ENCODE data around the gene CLIP2. TPM values are rescaled to one million over a fixed set of nuclear protein-coding genes. Genes with fewer than 3 reads are reported as not detected.

CLIP2 gene
- total and polyA plus RNA-seq, 2 of the 8 experiments (the other 6 are each of a cell fraction or from before 2014, with no cell fraction given), result 8.3 to 41.5 TPM

GRCh38 chr7:74349621-74350020 is 60.4 kb downstream of the CLIP2 start:
- no peaks in the 10 kb centered on the region for H3K9me3 ChIP-seq (ENCODE audit: insufficient read depth in 2 of 2, low read depth in 1 of 2, low read length in 1 of 2)
- whole genome bisulfite sequencing, 2 experiments (ENCODE audit: extremely low coverage in 1 of 2, insufficient coverage in 1 of 2, insufficient read length in 1 of 2, insufficient replicate concordance in 2 of 2, low coverage in 1 of 2, low lambda C conversion rate in 2 of 2, missing lambda C conversion rate in 1 of 2), result 95% methylated on average over 10 of the region's 10 CpGs; no CpG with 5 or more reads in 1 of the 2 experiments
- POLR2A ChIA-PET (ENCODE audit: partially characterized antibody), result interaction anchor here (1.0 kb wide), 1 partner anchor 16 kb away, joined by 3 read pairs; no protein-coding TSS in a partner anchor

More at GRCh38 chr7:74349621-74350020, 60.4 kb downstream of the CLIP2 start:
- H3K27ac ChIP-seq (ENCODE audit: low read depth, low read length), result no peak overlapping the region
- 0 out of 8 replicates have a peak, but pooled peaks cover 0 to 4% (median 0%) of the 10 kb centered on the region in 4 experiments for H3K36me3 ChIP-seq (ENCODE audit: control insufficient read depth in 2 of 4, insufficient read depth in 4 of 4, low read length in 3 of 4)
- TF ChIP-seq CEBPB (IDR thresholded peaks at IDR 0.05; ENCODE audit: low read depth, low read length) (no peak), HDAC6 (IDR thresholded peaks at IDR 0.05; ENCODE audit: low read depth, low read length) (no peak), ATF3 (IDR thresholded peaks at IDR 0.05; ENCODE audit: insufficient read depth, low read depth, low read length) (no peak), ATF2 (IDR thresholded peaks at IDR 0.05; ENCODE audit: low read length) (no peak), SP1 (IDR thresholded peaks at IDR 0.05; ENCODE audit: low read depth, low read length) (no peak), SIRT6 (IDR thresholded peaks at IDR 0.05; ENCODE audit: low read length) (no peak), ZNF274 (IDR thresholded peaks at IDR 0.05; ENCODE audit: borderline replicate concordance, extremely low read depth, low read length) (no peak), TAF7 (optimal IDR thresholded peaks at IDR 0.05; ENCODE audit: borderline replicate concordance, low read depth, low read length) (no peak)
- no peak overlapping the region for H2BK20ac ChIP-seq (ENCODE audit: low read length)
- no peak overlapping the region for H4K5ac ChIP-seq (ENCODE audit: insufficient read length, low read depth, low read length)
- no peak overlapping the region for H2BK15ac ChIP-seq (ENCODE audit: low read length)
- H2AK5ac ChIP-seq (ENCODE audit: low read depth, low read length), result no peak overlapping the region
- H3K79me1 ChIP-seq (ENCODE audit: low read depth, low read length), result no peaks in the 10 kb centered on the region
- no peak overlapping the region for H3K14ac ChIP-seq (ENCODE audit: insufficient read length)
- CTCF ChIA-PET (ENCODE audit: partially characterized antibody), result interaction anchor here (0.7 to 2.6 kb wide), 4 partner anchors 13 to 52 kb away, joined by 3 to 6 read pairs (median 3); no protein-coding TSS in a partner anchor
- H3K23ac ChIP-seq (ENCODE audit: insufficient read length), result no peak overlapping the region
- H3K4me3 ChIP-seq (ENCODE audit: extremely low read depth in 1 of 4, insufficient read depth in 2 of 4, low read depth in 3 of 4, low read length in 4 of 4), result no peak overlapping the region
- H2BK120ac ChIP-seq (replicated peaks; ENCODE audit: low read depth, low read length), result no peak overlapping the region
- no peaks in the 10 kb centered on the region for H4K20me1 ChIP-seq (replicated peaks in 1 of 2; ENCODE audit: control insufficient read depth in 1 of 2, insufficient read depth in 2 of 2, low read length in 2 of 2)
- no peak for DNase-seq (ENCODE audit: low read depth in 1 of 2, low spot score in 2 of 2)
- H4K8ac ChIP-seq (ENCODE audit: extremely low read depth, insufficient read depth, low read length), result no peak overlapping the region
- no peak overlapping the region for H3K4me2 ChIP-seq (ENCODE audit: insufficient read depth in 1 of 2, low read depth in 2 of 2, low read length in 2 of 2)
- H3K23me2 ChIP-seq (ENCODE audit: low read depth, low read length), result no peaks in the 10 kb centered on the region
- no peak overlapping the region for H3K9ac ChIP-seq (replicated peaks in 1 of 4; ENCODE audit: extremely low read depth in 1 of 4, low read depth in 3 of 4, low read length in 3 of 4)
- H2BK12ac ChIP-seq (ENCODE audit: low read depth, low read length), result no peak overlapping the region
- H3K4ac ChIP-seq (replicated peaks; ENCODE audit: insufficient read length, low read depth, low read length), result no peak overlapping the region
- no peak overlapping the region for H3K18ac ChIP-seq (ENCODE audit: extremely low read depth, low read length)
- H4K91ac ChIP-seq (replicated peaks; ENCODE audit: insufficient read length, low read length), result no peak overlapping the region
- no peak overlapping the region for H2AFZ ChIP-seq (ENCODE audit: low read length)
- H3K79me2 ChIP-seq (ENCODE audit: control insufficient read depth in 1 of 2, insufficient read depth in 2 of 2, low read length in 2 of 2), result no peaks in the 10 kb centered on the region
- no peaks in the 10 kb centered on the region for H3K4me1 ChIP-seq (replicated peaks in 1 of 4; ENCODE audit: control insufficient read depth in 3 of 4, insufficient read depth in 4 of 4, low read length in 3 of 4)
- H2BK5ac ChIP-seq (ENCODE audit: low read depth, low read length), result no peak overlapping the region
- no peak overlapping the region for H3K56ac ChIP-seq (replicated peaks; ENCODE audit: insufficient read length, low read depth, low read length)
- no peak for FAIRE-seq
- no peaks in the 10 kb centered on the region for H3K27me3 ChIP-seq (replicated peaks in 1 of 4; ENCODE audit: control insufficient read depth in 3 of 4, extremely low read depth in 1 of 4, insufficient read depth in 3 of 4, low read length in 3 of 4)
